Neuronal stem cell (in vitro differentiated cells): ENCODE data around the gene FRMPD4.

Source experiments
- DNase-seq: peaks from one replicate; pipeline ENCODE4 v3.0.0-alpha.2; 2013; ENCODE audit warnings: low spot score
- H2AFZ ChIP-seq: one replicate; pipeline ENCODE4 v1.6.1; 2013; ENCODE audit warnings: mild to moderate bottlenecking, low read length, inconsistent platforms
- H2AK5ac ChIP-seq: 2 replicates; pipeline ENCODE4 v1.6.1; 2013; ENCODE audit warnings: low read depth, mild to moderate bottlenecking, inconsistent platforms, low read length, moderate library complexity, mixed read lengths
- H2BK120ac ChIP-seq: 2 replicates; pipeline ENCODE4 v1.6.1; 2013; ENCODE audit warnings: low read depth, mild to moderate bottlenecking, inconsistent platforms, low read length, moderate library complexity, mixed read lengths
- H2BK12ac ChIP-seq: one replicate; pipeline ENCODE4 v1.6.1; 2013; ENCODE audit warnings: low read length, inconsistent platforms
- H2BK15ac ChIP-seq: 2 replicates; pipeline ENCODE4 v1.6.1; 2013; ENCODE audit warnings: mild to moderate bottlenecking, low read length, inconsistent platforms, mixed read lengths
- H2BK5ac ChIP-seq: one replicate; pipeline ENCODE4 v1.6.1; 2013; ENCODE audit warnings: inconsistent platforms, mild to moderate bottlenecking, low read length, moderate library complexity
- H3K14ac ChIP-seq: one replicate; pipeline ENCODE4 v1.6.1; 2013; ENCODE audit warnings: low read length, inconsistent platforms
- H3K18ac ChIP-seq: 2 replicates; pipeline ENCODE4 v1.6.1; 2013; ENCODE audit warnings: low read length, inconsistent platforms
- H3K23ac ChIP-seq: 2 replicates; pipeline ENCODE4 v1.6.1; 2013; ENCODE audit warnings: low read depth, mild to moderate bottlenecking, mixed read lengths, low read length, inconsistent platforms; ENCODE audit not compliant: poor library complexity
- H3K27ac ChIP-seq: replicated peaks from 3 replicates; pipeline ENCODE4 v1.5.1; 2013; ENCODE audit warnings: low read length, inconsistent platforms
- H3K27me3 ChIP-seq, 3 experiments: 2 replicates each; pipeline ENCODE4 v1.6.1; 2013; ENCODE audit warnings: low read length in 3 of 3, mild to moderate bottlenecking in 2 of 3, inconsistent platforms in 1 of 3, low read depth in 1 of 3, mixed read lengths in 1 of 3, moderate library complexity in 1 of 3; ENCODE audit not compliant: control insufficient read depth in 3 of 3, insufficient read depth in 3 of 3
- H3K36me3 ChIP-seq, 2 donors: replicated peaks in 1 of 2; 2 replicates each; pipeline ENCODE4 v1.6.1; 2013; ENCODE audit warnings: low read length in 2 of 2; ENCODE audit not compliant: control insufficient read depth in 2 of 2, insufficient read depth in 2 of 2
- H3K4ac ChIP-seq: 2 replicates; pipeline ENCODE4 v1.6.1; 2013; ENCODE audit warnings: inconsistent platforms, mild to moderate bottlenecking, low read length, moderate library complexity
- H3K4me1 ChIP-seq, 2 donors: 1 replicate in 1 of 2; 2 replicates in 1 of 2; pipeline ENCODE4 v1.6.1; 2013; ENCODE audit warnings: low read length in 2 of 2, low read depth in 1 of 2; ENCODE audit not compliant: control insufficient read depth in 2 of 2, insufficient read depth in 1 of 2
- H3K4me2 ChIP-seq: one replicate; pipeline ENCODE4 v1.6.1; 2013; ENCODE audit warnings: mild to moderate bottlenecking, low read length, inconsistent platforms; ENCODE audit not compliant: insufficient read depth, poor library complexity, severe bottlenecking
- H3K4me3 ChIP-seq, 2 donors: 2 replicates each; pipeline ENCODE4 v1.5.1; 2013; ENCODE audit warnings: low read length in 2 of 2, mild to moderate bottlenecking in 2 of 2, inconsistent platforms in 1 of 2, moderate library complexity in 1 of 2
- H3K79me1 ChIP-seq: one replicate; pipeline ENCODE4 v1.6.1; 2013; ENCODE audit warnings: low read depth, mild to moderate bottlenecking, inconsistent platforms, low read length, moderate library complexity
- H3K9ac ChIP-seq: one replicate; pipeline ENCODE4 v1.6.1; 2013; ENCODE audit warnings: mild to moderate bottlenecking, low read depth, low read length, inconsistent platforms; ENCODE audit not compliant: poor library complexity
- H3K9me3 ChIP-seq, 2 donors: replicated peaks in 1 of 2; 2 replicates each; pipeline versions ENCODE3 to v1.6.1; 2013; ENCODE audit warnings: low read length in 2 of 2, mild to moderate bottlenecking in 2 of 2, inconsistent platforms in 1 of 2, low read depth in 1 of 2, mixed read lengths in 1 of 2, moderate library complexity in 1 of 2; ENCODE audit not compliant: control insufficient read depth in 2 of 2, insufficient read depth in 1 of 2
- H4K8ac ChIP-seq: one replicate; pipeline ENCODE4 v1.6.1; 2013; ENCODE audit warnings: low read depth, mild to moderate bottlenecking, inconsistent platforms, low read length, moderate library complexity
- H4K91ac ChIP-seq: one replicate; pipeline ENCODE4 v1.6.1; 2013; ENCODE audit warnings: low read length, low read depth, mild to moderate bottlenecking, inconsistent platforms; ENCODE audit not compliant: poor library complexity
- WGBS, 2 donors: extraction: QIAGEN DNeasy Blood & Tissue Kit; methylation state at CpG; one replicate each; pipeline ENCODE4 v1.1.7; 2013; ENCODE audit warnings: missing lambda C conversion rate in 2 of 2, mixed read lengths in 1 of 2; ENCODE audit not compliant: insufficient read length in 2 of 2, insufficient replicate concordance in 1 of 2; ENCODE audit errors: extremely low coverage in 2 of 2; 5-methylcytosine and 5-hydroxymethylcytosine counted together

FRMPD4 gene

GRCh38 chrX:12548746-12549145 is 410.5 kb downstream of the FRMPD4 start:
- Histone ChIP-seq H2BK120ac (no peak overlapping the region), H3K23ac (no peak overlapping the region), H3K27ac (no peak overlapping the region), H4K91ac (no peak overlapping the region), H3K79me1 (no peaks in the 10 kb centered on the region), H2AK5ac (no peak overlapping the region), H3K4ac (no peak overlapping the region), H3K4me1 (no peaks in the 10 kb centered on the region), H3K9me3 (no peaks in the 10 kb centered on the region), H2BK5ac (no peak overlapping the region), H3K9ac (no peak overlapping the region), H2BK12ac (no peak overlapping the region), H2AFZ (no peak overlapping the region), H3K4me2 (no peak overlapping the region), H3K4me3 (no peak overlapping the region), H3K36me3 (no peaks in the 10 kb centered on the region), H4K8ac (no peak overlapping the region), H3K14ac (no peak overlapping the region), H2BK15ac (no peak overlapping the region), H3K18ac (no peak overlapping the region), H3K27me3 (no peaks in the 10 kb centered on the region)
- no CpG with 5 or more reads among the region's 1 CpG for WGBS, 2 donors
- peak; percentile 40 for DNase-seq

- Histone ChIP-seq H3K36me3 (no peaks in the 10 kb centered on the region), H2BK12ac (no peak overlapping the region), H3K27ac (no peak overlapping the region), H3K18ac (no peak overlapping the region), H3K79me1 (no peaks in the 10 kb centered on the region), H3K4ac (no peak overlapping the region), H4K8ac (no peak overlapping the region), H3K4me1 (no peaks in the 10 kb centered on the region), H2AFZ (no peak overlapping the region), H2BK15ac (no peak overlapping the region), H3K23ac (no peak overlapping the region), H3K27me3 (no peaks in the 10 kb centered on the region), H3K9me3 (no peaks in the 10 kb centered on the region), H3K14ac (no peak overlapping the region), H2BK120ac (no peak overlapping the region), H3K4me3 (no peak overlapping the region), H3K9ac (no peak overlapping the region), H3K4me2 (no peak overlapping the region), H4K91ac (no peak overlapping the region), H2AK5ac (no peak overlapping the region), H2BK5ac (no peak overlapping the region)
- DNase-seq, result no peak
These were observed 415.9 kb downstream of the FRMPD4 start for GRCh38 chrX:12554206-12554605.

GRCh38 chrX:12563121-12563520 is 424.8 kb downstream of the FRMPD4 start:
- no peak for DNase-seq
- Histone ChIP-seq H3K27ac (no peak overlapping the region), H3K9me3 (no peaks in the 10 kb centered on the region), H3K9ac (no peak overlapping the region), H3K79me1 (no peaks in the 10 kb centered on the region), H3K14ac (no peak overlapping the region), H2BK120ac (no peak overlapping the region), H2AFZ (no peak overlapping the region), H2AK5ac (no peak overlapping the region), H3K4ac (no peak overlapping the region), H2BK5ac (no peak overlapping the region), H3K23ac (no peak overlapping the region), H2BK15ac (no peak overlapping the region), H3K18ac (no peak overlapping the region), H2BK12ac (no peak overlapping the region), H3K27me3 (no peaks in the 10 kb centered on the region), H3K36me3 (no peaks in the 10 kb centered on the region), H3K4me2 (no peak overlapping the region), H3K4me1 (no peaks in the 10 kb centered on the region), H4K91ac (no peak overlapping the region), H3K4me3 (no peak overlapping the region), H4K8ac (no peak overlapping the region)
- no CpG with 5 or more reads among the region's 1 CpG for WGBS, 2 donors

GRCh38 chrX:12564221-12564620 is 425.9 kb downstream of the FRMPD4 start:
- no peak overlapping the region for H2BK12ac ChIP-seq
- H4K91ac ChIP-seq, result no peak overlapping the region
- no peak overlapping the region for H2AK5ac ChIP-seq
- no peaks in the 10 kb centered on the region for H3K36me3 ChIP-seq
- H3K9ac ChIP-seq, result no peak overlapping the region
- DNase-seq, result no peak
- no peaks in the 10 kb centered on the region for H3K27me3 ChIP-seq
- no peak overlapping the region for H3K4me2 ChIP-seq
- H2BK5ac ChIP-seq, result no peak overlapping the region
- no peak overlapping the region for H2AFZ ChIP-seq
- no peak overlapping the region for H3K4ac ChIP-seq
- no peak overlapping the region for H3K23ac ChIP-seq
- no peak overlapping the region for H3K27ac ChIP-seq
- no peak overlapping the region for H4K8ac ChIP-seq
- H3K14ac ChIP-seq, result no peak overlapping the region
- WGBS, 2 donors, result no CpG with 5 or more reads among the region's 2 CpGs
- H2BK120ac ChIP-seq, result no peak overlapping the region
- no peaks in the 10 kb centered on the region for H3K4me1 ChIP-seq
- no peak overlapping the region for H3K18ac ChIP-seq
- H2BK15ac ChIP-seq, result no peak overlapping the region
- no peak overlapping the region for H3K4me3 ChIP-seq
- H3K79me1 ChIP-seq, result no peaks in the 10 kb centered on the region
- no peaks in the 10 kb centered on the region for H3K9me3 ChIP-seq
